Activated naive CD8-positive, alpha-beta T cell treated with anti-CD3 and anti-CD28 coated beads, Interleukin-2, amount 50 U/mL, for 24 hours (primary cell): ENCODE data around the gene GPR87.

Experiments
- ATAC-seq: fragments of 150-1000 bp; cut with Tn5 transposase; one replicate; pipeline ENCODE4 v1.10.0; 2021
- DNase-seq: peaks from one replicate; pipeline ENCODE4 v3.0.0; 2021
- H3K27ac Mint-ChIP-seq: one replicate; pipeline ENCODE4 v1.8.0; 2021; ENCODE audit warnings: mild to moderate bottlenecking, mixed read lengths
- H3K27me3 Mint-ChIP-seq: one replicate; pipeline ENCODE4 v1.8.0; 2021; ENCODE audit warnings: mixed read lengths
- H3K36me3 Mint-ChIP-seq: one replicate; pipeline ENCODE4 v1.8.0; 2021; ENCODE audit warnings: low read depth, mixed read lengths
- H3K4me1 Mint-ChIP-seq: one replicate; pipeline ENCODE4 v1.8.0; 2021; ENCODE audit warnings: mixed read lengths
- H3K4me3 Mint-ChIP-seq: one replicate; pipeline ENCODE4 v1.8.0; 2021; ENCODE audit warnings: mild to moderate bottlenecking, moderate library complexity, mixed read lengths
- H3K9me3 Mint-ChIP-seq: one replicate; pipeline ENCODE4 v1.8.0; 2021; ENCODE audit warnings: mixed read lengths

The GPR87 gene

GRCh38 chr3:151283387-151283786, 33.2 kb downstream of the GPR87 start:
- H3K36me3 Mint-ChIP-seq = no peaks in the 10 kb centered on the region
- no peaks in the 10 kb centered on the region for H3K9me3 Mint-ChIP-seq
- H3K4me3 Mint-ChIP-seq = no peak overlapping the region
- no peaks in the 10 kb centered on the region for H3K27me3 Mint-ChIP-seq
- no peak overlapping the region for H3K27ac Mint-ChIP-seq
- no peak for DNase-seq
- H3K4me1 Mint-ChIP-seq = peaks cover 33% of the 10 kb centered on the region
- no peak for ATAC-seq

GRCh38 chr3:151282921-151283320, 33.7 kb downstream of the GPR87 start:
- Mint-ChIP-seq H3K36me3 (no peaks in the 10 kb centered on the region), H3K27ac (no peak overlapping the region), H3K4me1 (peaks cover 38% of the 10 kb centered on the region), H3K27me3 (no peaks in the 10 kb centered on the region), H3K9me3 (no peaks in the 10 kb centered on the region), H3K4me3 (no peak overlapping the region)
- peak; percentile 47 for ATAC-seq
- DNase-seq = no peak

GRCh38 chr3:151281671-151282324, 34.8 kb downstream of the GPR87 start:
- no peak overlapping the region for H3K27ac Mint-ChIP-seq
- no peak for ATAC-seq
- H3K4me3 Mint-ChIP-seq = no peak overlapping the region
- peaks cover 44% of the 10 kb centered on the region for H3K4me1 Mint-ChIP-seq
- H3K9me3 Mint-ChIP-seq = no peaks in the 10 kb centered on the region
- DNase-seq = no peak
- H3K36me3 Mint-ChIP-seq = no peaks in the 10 kb centered on the region
- no peaks in the 10 kb centered on the region for H3K27me3 Mint-ChIP-seq

- Mint-ChIP-seq H3K4me3 (no peak within 1 kb of the TSS), H3K4me1 (peaks cover 60% of the 10 kb centered on the region), H3K27ac (peak within 1 kb of the TSS; percentile 69), H3K27me3 (no peaks in the 10 kb centered on the region), H3K9me3 (no peaks in the 10 kb centered on the region), H3K36me3 (no peaks in the 10 kb centered on the region)
- ATAC-seq (peak; percentile 51), DNase-seq (no peak)
Observed at GRCh38 chr3:151278230-151278629, 38.4 kb downstream of the GPR87 start, which contains the start of gene P2RY14. TSS of gene P2RY14 (minus strand) at chr3:151278542. CDS start at chr3:151214316, 64,226 bp downstream.

GRCh38 chr3:151276687-151277042, 40.0 kb downstream of the GPR87 start:
- no peak for DNase-seq
- H3K4me3 Mint-ChIP-seq = peak overlapping the region; percentile 27
- ATAC-seq = no peak

GRCh38 chr3:151276038-151276686, 40.5 kb downstream of the GPR87 start:
- H3K4me1 Mint-ChIP-seq = peaks cover 63% of the 10 kb centered on the region
- peak overlapping the region; percentile 63 for H3K27ac Mint-ChIP-seq
- H3K36me3 Mint-ChIP-seq = no peaks in the 10 kb centered on the region
- H3K27me3 Mint-ChIP-seq = no peaks in the 10 kb centered on the region
- DNase-seq (no peak), ATAC-seq (peak; percentile 20)
- H3K4me3 Mint-ChIP-seq = no peak overlapping the region
- H3K9me3 Mint-ChIP-seq = no peaks in the 10 kb centered on the region

More at GRCh38 chr3:151276687-151277042, 40.0 kb downstream of the GPR87 start:
- Mint-ChIP-seq H3K36me3 (no peaks in the 10 kb centered on the region), H3K27ac (peak overlapping the region; percentile 63), H3K9me3 (no peaks in the 10 kb centered on the region), H3K27me3 (no peaks in the 10 kb centered on the region), H3K4me1 (peaks cover 58% of the 10 kb centered on the region)

GRCh38 chr3:151275091-151275490, 41.5 kb downstream of the GPR87 start:
- peak overlapping the region; percentile 36 for H3K27ac Mint-ChIP-seq
- no peaks in the 10 kb centered on the region for H3K27me3 Mint-ChIP-seq

GRCh38 chr3:151269631-151270030, 47.0 kb downstream of the GPR87 start:
- ATAC-seq (no peak), DNase-seq (no peak)
- Mint-ChIP-seq H3K9me3 (no peaks in the 10 kb centered on the region), H3K4me3 (no peak overlapping the region), H3K36me3 (peaks cover 2% of the 10 kb centered on the region), H3K27ac (no peak overlapping the region), H3K27me3 (peaks cover 3% of the 10 kb centered on the region), H3K4me1 (peaks cover 57% of the 10 kb centered on the region)

More at GRCh38 chr3:151275091-151275490, 41.5 kb downstream of the GPR87 start:
- H3K4me3 Mint-ChIP-seq = no peak overlapping the region
- no peaks in the 10 kb centered on the region for H3K36me3 Mint-ChIP-seq
- H3K9me3 Mint-ChIP-seq = no peaks in the 10 kb centered on the region
- DNase-seq (no peak), ATAC-seq (no peak)
- H3K4me1 Mint-ChIP-seq = peaks cover 67% of the 10 kb centered on the region

- H3K27ac Mint-ChIP-seq = peak overlapping the region; percentile 97
- DNase-seq (peak; percentile 57), ATAC-seq (peak; percentile 94)
- H3K36me3 Mint-ChIP-seq = peaks cover 2% of the 10 kb centered on the region
- no peaks in the 10 kb centered on the region for H3K9me3 Mint-ChIP-seq
- H3K27me3 Mint-ChIP-seq = peaks cover 3% of the 10 kb centered on the region
- H3K4me3 Mint-ChIP-seq = peak overlapping the region; percentile 71
- H3K4me1 Mint-ChIP-seq = peaks cover 49% of the 10 kb centered on the region
Observed at GRCh38 chr3:151268267-151269235, 48.1 kb downstream of the GPR87 start.

- ATAC-seq (no peak), DNase-seq (no peak)
- Mint-ChIP-seq H3K27me3 (peaks cover 3% of the 10 kb centered on the region), H3K4me1 (peaks cover 45% of the 10 kb centered on the region), H3K27ac (peak overlapping the region; percentile 11), H3K9me3 (no peaks in the 10 kb centered on the region), H3K4me3 (no peak overlapping the region), H3K36me3 (peaks cover 2% of the 10 kb centered on the region)
Observed at GRCh38 chr3:151267066-151267465, 49.6 kb downstream of the GPR87 start.

GRCh38 chr3:151265866-151266265, 50.8 kb downstream of the GPR87 start:
- ATAC-seq = no peak
- H3K36me3 Mint-ChIP-seq = peaks cover 2% of the 10 kb centered on the region
- H3K27ac Mint-ChIP-seq = no peak overlapping the region
- no peak overlapping the region for H3K4me3 Mint-ChIP-seq
- no peak for DNase-seq
- peaks cover 3% of the 10 kb centered on the region for H3K27me3 Mint-ChIP-seq
- H3K4me1 Mint-ChIP-seq = peaks cover 38% of the 10 kb centered on the region
- H3K9me3 Mint-ChIP-seq = no peaks in the 10 kb centered on the region

GRCh38 chr3:151265166-151265565, 51.5 kb downstream of the GPR87 start:
- no peaks in the 10 kb centered on the region for H3K9me3 Mint-ChIP-seq
- no peak for DNase-seq
- H3K36me3 Mint-ChIP-seq = peaks cover 2% of the 10 kb centered on the region
- no peak for ATAC-seq
- peaks cover 3% of the 10 kb centered on the region for H3K27me3 Mint-ChIP-seq
- no peak overlapping the region for H3K4me3 Mint-ChIP-seq
- H3K27ac Mint-ChIP-seq = no peak overlapping the region
- peaks cover 34% of the 10 kb centered on the region for H3K4me1 Mint-ChIP-seq

- ATAC-seq (no peak), DNase-seq (no peak)
- Mint-ChIP-seq H3K4me1 (peaks cover 29% of the 10 kb centered on the region), H3K36me3 (peaks cover 2% of the 10 kb centered on the region), H3K9me3 (no peaks in the 10 kb centered on the region), H3K27ac (no peak overlapping the region), H3K27me3 (peaks cover 4% of the 10 kb centered on the region), H3K4me3 (no peak overlapping the region)
Observed at GRCh38 chr3:151264605-151265004, 52.0 kb downstream of the GPR87 start.

- H3K9me3 Mint-ChIP-seq = no peaks in the 10 kb centered on the region
- H3K27me3 Mint-ChIP-seq = peaks cover 2% of the 10 kb centered on the region
- no peak overlapping the region for H3K27ac Mint-ChIP-seq
- ATAC-seq (no peak), DNase-seq (no peak)
- H3K4me1 Mint-ChIP-seq = peaks cover 14% of the 10 kb centered on the region
- H3K36me3 Mint-ChIP-seq = no peaks in the 10 kb centered on the region
- H3K4me3 Mint-ChIP-seq = no peak overlapping the region
Observed at GRCh38 chr3:151262871-151263525, 53.6 kb downstream of the GPR87 start.
